Pancreas (tissue), 10 donors: Measurements from ENCODE around the gene KRT77. TPM values are rescaled to one million over a fixed set of nuclear protein-coding genes. Genes with fewer than 3 reads are reported as not detected.

Experiments
- ATAC-seq, 4 donors: fragments of 200-7000 bp; cut with Tn5 transposase; one replicate each; pipeline versions ENCODE4 v1.8.0 to v1.9.1; 2020; ENCODE audit warnings: mild to moderate bottlenecking in 4 of 4, moderate library complexity in 4 of 4
- DNase-seq, 6 donors: peaks; one replicate each; pipeline ENCODE4 v3.0.0-alpha.2; 2020
- FAIRE-seq: peaks from 2 replicates; lab custom pipeline; 2012; peaks lifted over from hg19 to GRCh38; lab: Jason Lieb, UNC
- H3K27ac ChIP-seq, 4 donors: fragments of 200-600 bp; sonication (generic); 1 replicate in 3 of 4; 2 replicates in 1 of 4; pipeline versions ENCODE4 v1.5.0 to v1.8.0; 2020
- H3K27me3 ChIP-seq, 4 donors: fragments of 200-600 bp; one replicate each; pipeline ENCODE4 v1.8.0; 2021
- H3K36me3 ChIP-seq, 3 donors: fragments of 200-600 bp; sonication (generic) in 1 of 3; one replicate each; pipeline versions ENCODE4 v1.5.0 to v1.8.0; 2020 to 2021
- H3K4me1 ChIP-seq, 3 donors: fragments of 200-600 bp; one replicate each; pipeline ENCODE4 v1.8.0; 2021
- H3K4me3 ChIP-seq, 4 donors: fragments of 200-600 bp; sonication (generic) in 2 of 4; one replicate each; pipeline versions ENCODE4 v1.5.0 to v1.8.0; 2020 to 2021
- H3K9me3 ChIP-seq, 4 donors: fragments of 200-600 bp; one replicate each; pipeline ENCODE4 v1.8.0; 2021
- WGBS, 2 donors: extraction: QIAGEN DNeasy Blood & Tissue Kit; methylation state at CpG; one replicate each; pipeline ENCODE4 v1.1.7; 2013; 5-methylcytosine and 5-hydroxymethylcytosine counted together
- intact Hi-C, 3 donors: fragments of 100-400 bp; cut with DNase I; formaldehyde crosslinking; loops; one replicate each; pipeline versions ENCODE4 v1.11.1 to v1.14.2; 2022
- polyA plus RNA-seq, 2 donors: library from polyadenylated mRNA; stranded (reverse); fragments of 200-250 nt; gene quantifications; one replicate each; pipeline ENCODE4 v1.2.3, GENCODE V29; 2013
- total RNA-seq, 6 donors: library from RNA; stranded (reverse); fragmentation: NEBNext Ultra II Directional in 4 of 6; extraction: Animal tissue kit (Norgen Biotek cat#: 25700) in 4 of 6; gene quantifications; one replicate each; pipeline versions ENCODE4 v1.2.1 to v1.2.4, GENCODE V29; 2021 to 2023
- TF ChIP-seq, protein P1 (sequence below), 4 donors: fragments of 200-600 bp; sonication (generic) in 3 of 4; IDR thresholded peaks; one replicate each; pipeline versions ENCODE4 v1.5.0 to v1.8.0; 2021; ENCODE audit warnings: antibody characterized with exemption in 4 of 4
- donor health status: healthy with polysubstance abuse.
- donor health status: DM: no; HTN: no; CAD: no; lungs with moderate emphysema.
- donor health status: DM: no; HTN: no; CAD: no.
- donor health status: control.
- donor health status: control.
- donor health status: Bipolar disorder and iron deficiency.
- donor health status: DM: yes; HTN: yes; CAD: no.
- donor health status: DM: no; HTN: no; CAD: no.
- donor health status: DM: no; HTN: no; CAD: no.
- donor health status: DM: yes; HTN: yes; CAD: no.

The KRT77 gene
- total and polyA plus RNA-seq, 8 donors, result 0.07 TPM; not detected in 7

DNA sequence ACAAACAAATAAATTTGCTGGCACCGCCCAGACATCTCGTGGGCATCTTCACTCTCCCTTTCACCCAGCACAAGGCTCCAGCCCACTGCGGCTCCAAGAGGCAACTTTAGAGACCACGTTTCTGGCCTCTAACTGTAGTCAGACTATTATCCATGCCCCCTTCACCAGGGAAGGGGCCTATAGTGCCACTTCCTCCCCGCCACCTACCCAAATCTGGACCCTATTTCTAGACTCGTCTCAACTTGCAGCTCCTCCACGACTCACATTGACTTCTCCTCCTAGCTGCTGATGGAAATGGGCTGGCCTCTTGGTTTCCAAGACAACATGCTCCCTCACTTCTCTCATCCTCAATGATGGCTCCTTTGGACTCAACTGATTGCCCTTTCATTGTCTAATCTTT lies 35.4 kb downstream of the KRT77 start:
- H3K4me1 ChIP-seq, result no peaks in the 10 kb centered on the region
- peaks cover 0 to 5% (median 0%) of the 10 kb centered on the region in 4 donors for H3K27me3 ChIP-seq
- TF ChIP-seq, protein P1, sequence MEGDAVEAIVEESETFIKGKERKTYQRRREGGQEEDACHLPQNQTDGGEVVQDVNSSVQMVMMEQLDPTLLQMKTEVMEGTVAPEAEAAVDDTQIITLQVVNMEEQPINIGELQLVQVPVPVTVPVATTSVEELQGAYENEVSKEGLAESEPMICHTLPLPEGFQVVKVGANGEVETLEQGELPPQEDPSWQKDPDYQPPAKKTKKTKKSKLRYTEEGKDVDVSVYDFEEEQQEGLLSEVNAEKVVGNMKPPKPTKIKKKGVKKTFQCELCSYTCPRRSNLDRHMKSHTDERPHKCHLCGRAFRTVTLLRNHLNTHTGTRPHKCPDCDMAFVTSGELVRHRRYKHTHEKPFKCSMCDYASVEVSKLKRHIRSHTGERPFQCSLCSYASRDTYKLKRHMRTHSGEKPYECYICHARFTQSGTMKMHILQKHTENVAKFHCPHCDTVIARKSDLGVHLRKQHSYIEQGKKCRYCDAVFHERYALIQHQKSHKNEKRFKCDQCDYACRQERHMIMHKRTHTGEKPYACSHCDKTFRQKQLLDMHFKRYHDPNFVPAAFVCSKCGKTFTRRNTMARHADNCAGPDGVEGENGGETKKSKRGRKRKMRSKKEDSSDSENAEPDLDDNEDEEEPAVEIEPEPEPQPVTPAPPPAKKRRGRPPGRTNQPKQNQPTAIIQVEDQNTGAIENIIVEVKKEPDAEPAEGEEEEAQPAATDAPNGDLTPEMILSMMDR (IDR thresholded peaks at IDR 0.05), result no peak
- no peak for DNase-seq
- ATAC-seq, result no peak
- 62 to 70% methylated on average over 7 of the region's 7 CpGs for WGBS, 2 donors
- no peaks in the 10 kb centered on the region for H3K36me3 ChIP-seq
- no peak for FAIRE-seq
- intact Hi-C loops, result no loop called here
- H3K27ac ChIP-seq, result no peak overlapping the region
- no peaks in the 10 kb centered on the region for H3K9me3 ChIP-seq
- no peak overlapping the region for H3K4me3 ChIP-seq

DNA sequence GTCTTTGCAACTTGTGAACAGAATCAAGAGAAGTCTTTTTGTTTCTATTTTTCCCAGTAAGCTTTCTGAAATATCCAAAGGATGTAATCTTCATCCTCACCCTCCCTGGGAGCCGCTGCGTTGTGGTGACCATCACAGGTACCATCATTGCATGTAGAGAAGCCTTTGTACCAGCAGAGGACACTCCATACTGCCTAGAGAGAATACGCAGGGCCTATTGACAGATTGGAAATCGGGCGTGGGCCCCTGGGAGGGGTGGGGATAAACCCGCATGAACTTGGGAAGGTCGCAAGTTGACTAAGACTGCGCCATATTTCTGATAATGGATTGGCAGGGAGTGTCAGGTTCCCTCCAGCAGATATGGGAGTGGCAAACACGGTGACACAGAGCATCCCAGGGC lies 35.8 kb downstream of the KRT77 start:
- H3K27ac ChIP-seq, result no peak overlapping the region
- 47 to 53% methylated on average over 9 of the region's 9 CpGs for WGBS, 2 donors
- H3K27me3 ChIP-seq, result peaks cover 0 to 5% (median 0%) of the 10 kb centered on the region in 4 donors
- no peaks in the 10 kb centered on the region for H3K9me3 ChIP-seq
- intact Hi-C loops, result no loop called here
- no peak for DNase-seq
- TF ChIP-seq, protein P1 (IDR thresholded peaks at IDR 0.05), result no peak
- no peak for ATAC-seq
- FAIRE-seq, result no peak
- no peaks in the 10 kb centered on the region for H3K4me1 ChIP-seq
- no peak overlapping the region for H3K4me3 ChIP-seq
- no peaks in the 10 kb centered on the region for H3K36me3 ChIP-seq

DNA sequence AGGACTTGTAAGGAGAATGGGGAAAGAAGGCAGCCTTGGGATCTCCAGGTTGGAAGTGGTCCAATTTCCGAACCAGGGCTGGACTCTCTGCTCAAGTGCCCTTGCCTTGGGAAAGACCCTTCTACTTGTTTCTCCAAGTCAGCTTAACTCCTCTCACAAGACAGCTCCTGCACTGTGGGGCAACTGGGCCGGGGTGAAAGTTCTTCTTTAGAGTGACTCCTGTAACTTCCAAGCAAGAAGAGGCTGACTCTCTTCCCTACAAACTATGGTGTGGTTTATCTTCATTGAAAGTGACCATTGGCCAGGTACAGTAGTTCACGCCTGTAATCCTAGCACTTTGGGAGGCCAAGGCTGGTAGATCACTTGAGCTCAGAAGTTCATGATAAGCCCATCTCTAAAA lies 36.9 kb downstream of the KRT77 start:
- peaks cover 0 to 5% (median 0%) of the 10 kb centered on the region in 4 donors for H3K27me3 ChIP-seq
- no peak overlapping the region for H3K4me3 ChIP-seq
- no peaks in the 10 kb centered on the region for H3K9me3 ChIP-seq
- FAIRE-seq (no peak), DNase-seq (no peak), ATAC-seq (no peak)
- no peaks in the 10 kb centered on the region for H3K4me1 ChIP-seq
- H3K36me3 ChIP-seq, result no peaks in the 10 kb centered on the region
- H3K27ac ChIP-seq, result no peak overlapping the region
- intact Hi-C loops, result no loop called here
- 54 to 59% methylated on average over 3 of the region's 3 CpGs for WGBS, 2 donors
- TF ChIP-seq, protein P1 (IDR thresholded peaks at IDR 0.05), result no peak

DNA sequence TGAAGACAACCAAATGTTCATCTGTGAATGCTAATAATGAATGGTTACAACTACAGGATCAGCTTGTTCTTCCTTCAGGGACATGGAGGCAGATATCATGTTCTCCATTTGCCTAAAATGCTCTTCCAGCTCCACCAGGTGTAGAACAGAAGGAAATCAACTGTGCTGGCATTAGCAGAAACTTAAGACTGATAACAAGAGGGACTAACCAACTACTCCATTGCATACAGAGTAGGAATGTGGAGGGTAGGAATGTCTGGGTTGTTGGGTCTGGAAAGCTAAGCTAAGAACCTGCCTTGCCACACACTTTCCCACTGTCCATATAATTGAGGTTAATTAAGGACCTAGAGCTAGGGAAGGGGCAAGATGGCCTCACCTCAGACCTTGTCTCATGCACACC lies 39.9 kb downstream of the KRT77 start:
- H3K4me3 ChIP-seq, result no peak overlapping the region
- intact Hi-C loops, result no loop called here
- peaks cover 0 to 5% (median 0%) of the 10 kb centered on the region in 4 donors for H3K27me3 ChIP-seq
- no peaks in the 10 kb centered on the region for H3K4me1 ChIP-seq
- no peaks in the 10 kb centered on the region for H3K9me3 ChIP-seq
- FAIRE-seq (no peak), DNase-seq (no peak), ATAC-seq (no peak)
- H3K27ac ChIP-seq, result no peak overlapping the region
- TF ChIP-seq, protein P1 (IDR thresholded peaks at IDR 0.05), result no peak
- no peaks in the 10 kb centered on the region for H3K36me3 ChIP-seq

DNA sequence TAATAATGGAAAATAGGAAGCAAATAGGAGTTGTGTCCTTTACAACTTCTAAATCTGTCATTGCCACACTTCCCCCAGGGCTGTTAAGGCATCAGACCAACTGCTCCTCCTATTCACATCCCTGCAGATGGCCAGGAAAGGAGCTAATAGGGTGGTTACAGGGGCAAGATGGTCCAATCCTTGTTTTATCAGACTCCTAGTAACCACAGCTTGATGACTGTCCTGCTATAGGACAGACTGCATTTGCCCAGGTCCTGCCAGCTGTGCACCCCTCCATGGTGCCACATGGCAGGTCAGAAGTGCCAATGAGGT lies 40.5 kb downstream of the KRT77 start:
- DNase-seq (no peak), FAIRE-seq (no peak), ATAC-seq (no peak)
- Histone ChIP-seq H3K4me1 (no peaks in the 10 kb centered on the region), H3K4me3 (no peak overlapping the region), H3K36me3 (no peaks in the 10 kb centered on the region), H3K27me3 (peaks cover 0 to 5% (median 0%) of the 10 kb centered on the region in 4 donors), H3K27ac (no peak overlapping the region), H3K9me3 (no peaks in the 10 kb centered on the region)
- TF ChIP-seq, protein P1 (IDR thresholded peaks at IDR 0.05), result no peak
- intact Hi-C loops, result no loop called here
